SH-SY5Y (cell line): Measurements from ENCODE around the gene GALNT15.

Experiments
- GATA2 ChIP-seq: IDR thresholded peaks from 2 replicates; pipeline ENCODE4 v1.6.1; 2011; ENCODE audit warnings: mild to moderate bottlenecking, low read depth, low read length
- GATA3 ChIP-seq: IDR thresholded peaks from 2 replicates; pipeline ENCODE4 v1.6.1; 2011; ENCODE audit warnings: low read depth, mild to moderate bottlenecking, low read length, moderate library complexity

Gene GALNT15

GRCh38 chr3:16216373-16216935, 42.0 kb downstream of the GALNT15 start:
- no peak for TF ChIP-seq GATA2
- no peak for TF ChIP-seq GATA3

GRCh38 chr3:16219777-16220176, 45.3 kb downstream of the GALNT15 start:
- no peak for TF ChIP-seq GATA2
- no peak for TF ChIP-seq GATA3

- TF ChIP-seq GATA2 (no peak), GATA3 (no peak)
Observed at GRCh38 chr3:16221990-16222389, 47.5 kb downstream of the GALNT15 start.

GRCh38 chr3:16222547-16222946, 48.1 kb downstream of the GALNT15 start:
- TF ChIP-seq GATA3 (no peak), GATA2 (no peak)

- TF ChIP-seq GATA3 = no peak
- TF ChIP-seq GATA2 = no peak
Observed at GRCh38 chr3:16224325-16224724, 49.8 kb downstream of the GALNT15 start.

- TF ChIP-seq GATA2 (no peak), GATA3 (no peak)
Observed at GRCh38 chr3:16227566-16227965, 53.1 kb downstream of the GALNT15 start.

GRCh38 chr3:16229681-16230080, 55.2 kb downstream of the GALNT15 start:
- no peak for TF ChIP-seq GATA3
- no peak for TF ChIP-seq GATA2

GRCh38 chr3:16231983-16232382, 57.5 kb downstream of the GALNT15 start:
- TF ChIP-seq GATA3 (no peak), GATA2 (no peak)

GRCh38 chr3:16233806-16234205, 59.3 kb downstream of the GALNT15 start:
- TF ChIP-seq GATA3 (no peak), GATA2 (no peak)

GRCh38 chr3:16234281-16234680, 59.8 kb downstream of the GALNT15 start:
- TF ChIP-seq GATA3 = no peak
- no peak for TF ChIP-seq GATA2

GRCh38 chr3:16236030-16236639, 61.7 kb downstream of the GALNT15 start:
- TF ChIP-seq GATA2 (no peak), GATA3 (no peak)

GRCh38 chr3:16236856-16237393, 62.4 kb downstream of the GALNT15 start:
- TF ChIP-seq GATA2 = no peak
- no peak for TF ChIP-seq GATA3

- TF ChIP-seq GATA3 (no peak), GATA2 (no peak)
Observed at GRCh38 chr3:16239086-16239770, 64.7 kb downstream of the GALNT15 start.

- no peak for TF ChIP-seq GATA2
- TF ChIP-seq GATA3 = no peak
Observed at GRCh38 chr3:16239780-16240179, 65.3 kb downstream of the GALNT15 start.
